Measurements from ENCODE around the gene ITGA3.
A peak's percentile ranks its signal among the peaks of the same experiment; 100 is the strongest.

Gene ITGA3

GRCh38 chr17:50113624-50114320, 57.9 kb downstream of the ITGA3 start:
- intact Hi-C loops (cut with DNase I): no loop called here

GRCh38 chr17:50114401-50114800, 58.5 kb downstream of the ITGA3 start:
- intact Hi-C loops (cut with DNase I): no loop called here
- peak in 1 of 42 donors; percentile 24 for DNase-seq

More at GRCh38 chr17:50113624-50114320, 57.9 kb downstream of the ITGA3 start:
- DNase-seq: peak in 1 of 42 donors; percentile 36

GRCh38 chr17:50114849-50115357, 59.0 kb downstream of the ITGA3 start:
- intact Hi-C loops (cut with DNase I): no loop called here
- DNase-seq: peak in 19 of 42 donors; percentile 43 to 81 (median 65)

GRCh38 chr17:50115756-50116155, 59.8 kb downstream of the ITGA3 start:
- no peak for DNase-seq
- intact Hi-C loops (cut with DNase I): no loop called here

GRCh38 chr17:50117202-50118051, 61.5 kb downstream of the ITGA3 start:
- DNase-seq: peak in 24 of 42 donors; percentile 41 to 77 (median 66)
- intact Hi-C loops (cut with DNase I): no loop called here

GRCh38 chr17:50118076-50118827, 62.3 kb downstream of the ITGA3 start:
- DNase-seq: peak in 29 of 42 donors; percentile 39 to 86 (median 64)
- intact Hi-C loops (cut with DNase I): no loop called here

- DNase-seq: no peak
- intact Hi-C loops (cut with DNase I): no loop called here
Observed at GRCh38 chr17:50118828-50119218, 62.9 kb downstream of the ITGA3 start.

GRCh38 chr17:50120475-50121253, 64.8 kb downstream of the ITGA3 start:
- DNase-seq: no peak
- intact Hi-C loops (cut with DNase I): no loop called here

GRCh38 chr17:50122945-50123344, 67.0 kb downstream of the ITGA3 start:
- DNase-seq: no peak

GRCh38 chr17:50123649-50124349, 67.9 kb downstream of the ITGA3 start:
- intact Hi-C loops (cut with DNase I): no loop called here
- DNase-seq: peak in 5 of 42 donors; percentile 28 to 59 (median 41)

More at GRCh38 chr17:50122945-50123344, 67.0 kb downstream of the ITGA3 start:
- intact Hi-C loops (cut with DNase I): no loop called here

- intact Hi-C loops (cut with DNase I): no loop called here
- DNase-seq: no peak
Observed at GRCh38 chr17:50125420-50125997, 69.6 kb downstream of the ITGA3 start.

- intact Hi-C loops (cut with DNase I): no loop called here
- DNase-seq: no peak
Observed at GRCh38 chr17:50127697-50128361, 71.9 kb downstream of the ITGA3 start.

GRCh38 chr17:50128441-50129352, 72.8 kb downstream of the ITGA3 start:
- DNase-seq: peak in 7 of 42 donors; percentile 38 to 64 (median 55)
- intact Hi-C loops (cut with DNase I): no loop called here

- no peak for DNase-seq
- intact Hi-C loops (cut with DNase I): no loop called here
Observed at GRCh38 chr17:50129353-50129727, 73.4 kb downstream of the ITGA3 start.

- DNase-seq: peak in 14 of 42 donors; percentile 36 to 69 (median 59)
- intact Hi-C loops (cut with DNase I): no loop called here
Observed at GRCh38 chr17:50129728-50130558, 74.0 kb downstream of the ITGA3 start, which contains the start of gene SAMD14. Gene SAMD14, minus strand, starts transcription at chr17:50130160. Its CDS starts 5,201 bp downstream, at chr17:50124959.
